GM21576 (cell line): ENCODE results near the gene AMIGO3.
"Not testable (repeated sequence)": the region's sequence is repeated elsewhere in the genome, so short reads cannot be mapped to it uniquely, and the experiment has no call there.

ENCODE experiments used
- ATAC-seq: cut with Tn5 transposase; IDR thresholded peaks from one replicate; pipeline ENCODE4 v1.9.1; 2021; ENCODE audit warnings: mild to moderate bottlenecking, moderate library complexity; ENCODE audit not compliant: unreplicated experiment

AMIGO3 gene

DNA sequence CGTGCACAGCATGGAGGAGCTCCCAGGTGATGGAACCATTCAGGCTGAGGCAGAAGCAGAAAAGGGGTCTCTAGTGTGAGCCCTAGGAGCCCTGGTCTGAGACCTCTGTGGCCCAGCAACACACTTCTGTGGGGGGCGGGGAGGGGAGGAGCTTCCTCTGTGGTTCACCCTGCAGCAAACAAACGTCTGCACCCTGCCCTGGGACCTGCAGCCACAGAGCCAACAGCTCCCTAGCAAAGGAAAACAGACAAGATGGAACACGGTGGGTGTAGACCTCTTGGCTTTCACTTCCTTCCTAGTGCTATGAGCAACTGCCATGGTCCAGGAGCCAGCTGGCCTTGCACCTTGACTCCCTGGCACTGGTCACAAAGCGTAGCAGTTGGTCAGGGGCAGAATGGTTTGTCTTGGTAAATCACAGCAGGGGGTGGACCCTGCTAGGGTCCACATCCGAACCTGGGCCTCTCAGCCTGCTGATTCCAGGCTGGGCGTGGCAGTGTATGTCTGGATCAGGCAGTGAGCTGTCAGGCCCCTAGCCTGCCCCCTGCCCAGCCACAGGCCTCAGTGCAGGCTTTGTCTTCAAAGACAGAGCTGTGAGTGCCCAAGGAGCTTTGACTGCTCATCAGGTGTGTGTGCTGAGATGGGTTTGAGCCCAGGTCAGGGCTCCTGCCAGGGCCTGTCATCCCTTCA is 6.7 kb downstream of the AMIGO3 start:
- ATAC-seq, result no peak

DNA sequence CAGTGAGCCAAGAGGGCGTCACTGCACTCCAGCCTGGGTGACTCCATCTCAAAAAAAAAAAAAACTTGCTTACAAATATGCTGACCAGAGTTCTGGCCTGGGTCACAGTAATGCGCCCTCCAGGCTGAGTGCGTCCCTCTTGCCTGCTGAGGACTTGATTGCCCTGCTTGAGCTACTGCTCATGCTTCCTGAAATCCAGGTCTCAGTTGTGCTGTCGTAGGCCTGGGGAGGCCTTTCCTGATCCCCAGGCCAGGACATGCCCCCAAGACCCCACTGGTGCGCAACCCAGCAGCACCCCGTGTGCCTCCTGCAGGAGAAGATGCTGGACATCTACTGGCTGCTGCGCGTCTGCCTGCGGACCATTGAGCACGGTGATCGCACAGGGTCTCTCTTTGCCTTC is 7.3 kb downstream of the AMIGO3 start:
- no peak for ATAC-seq

DNA sequence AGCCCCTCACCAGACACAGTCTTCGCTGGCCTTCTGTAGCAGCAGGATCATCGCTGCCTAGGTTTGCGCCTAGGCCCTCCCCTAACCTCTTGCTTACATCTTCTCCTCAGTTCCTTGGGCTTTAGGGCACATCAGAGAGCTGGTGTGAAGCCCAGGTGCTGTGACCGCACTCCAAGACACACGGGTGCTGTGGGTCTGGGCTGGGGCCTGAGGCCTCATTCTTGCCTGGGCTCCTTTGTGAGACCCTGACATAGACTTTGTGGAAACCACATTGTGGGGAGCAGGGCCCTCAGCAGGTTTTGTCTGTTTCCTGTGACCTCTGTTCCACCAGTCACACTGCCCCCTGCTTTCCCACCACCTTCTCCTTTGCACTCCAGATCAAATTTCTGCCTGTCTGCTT is 8.0 kb downstream of the AMIGO3 start:
- no peak for ATAC-seq

DNA sequence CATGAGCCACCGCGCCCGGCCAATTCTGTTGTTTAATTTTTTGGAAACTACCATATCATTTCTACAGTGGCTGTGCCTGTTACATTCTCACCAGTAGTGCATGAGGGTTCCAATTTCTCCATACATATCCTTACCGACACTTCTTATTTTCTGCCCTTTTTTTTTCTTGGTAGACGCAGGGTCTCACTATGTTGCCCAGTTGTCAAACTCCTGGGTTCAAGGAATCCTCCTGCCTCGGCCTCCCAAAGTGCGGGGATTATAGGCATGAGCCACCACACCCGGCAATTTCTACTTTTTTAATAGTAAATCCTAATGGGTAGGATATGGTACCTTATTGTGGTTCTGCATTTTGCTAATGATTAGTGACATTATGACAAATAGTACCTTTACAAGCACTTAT is 9.6 kb downstream of the AMIGO3 start:
- no peak for ATAC-seq

DNA sequence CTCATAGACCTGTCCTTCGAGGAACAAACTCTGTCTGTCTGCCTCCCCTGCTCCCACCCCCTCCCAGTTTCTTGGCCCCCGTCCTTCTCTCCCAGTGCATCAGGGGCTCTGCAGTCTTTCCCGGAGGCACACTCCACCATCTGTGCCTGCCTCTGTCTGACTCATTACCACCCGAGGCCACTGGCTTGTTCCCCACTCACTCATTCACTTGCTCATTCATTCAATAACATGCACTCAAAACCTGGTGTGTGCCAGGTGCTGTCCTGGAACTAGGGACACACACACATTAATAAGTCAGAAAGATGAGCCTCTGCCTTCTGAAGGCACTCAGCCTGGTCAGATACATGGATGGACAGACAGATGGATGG is 12.4 kb downstream of the AMIGO3 start:
- no peak for ATAC-seq

DNA sequence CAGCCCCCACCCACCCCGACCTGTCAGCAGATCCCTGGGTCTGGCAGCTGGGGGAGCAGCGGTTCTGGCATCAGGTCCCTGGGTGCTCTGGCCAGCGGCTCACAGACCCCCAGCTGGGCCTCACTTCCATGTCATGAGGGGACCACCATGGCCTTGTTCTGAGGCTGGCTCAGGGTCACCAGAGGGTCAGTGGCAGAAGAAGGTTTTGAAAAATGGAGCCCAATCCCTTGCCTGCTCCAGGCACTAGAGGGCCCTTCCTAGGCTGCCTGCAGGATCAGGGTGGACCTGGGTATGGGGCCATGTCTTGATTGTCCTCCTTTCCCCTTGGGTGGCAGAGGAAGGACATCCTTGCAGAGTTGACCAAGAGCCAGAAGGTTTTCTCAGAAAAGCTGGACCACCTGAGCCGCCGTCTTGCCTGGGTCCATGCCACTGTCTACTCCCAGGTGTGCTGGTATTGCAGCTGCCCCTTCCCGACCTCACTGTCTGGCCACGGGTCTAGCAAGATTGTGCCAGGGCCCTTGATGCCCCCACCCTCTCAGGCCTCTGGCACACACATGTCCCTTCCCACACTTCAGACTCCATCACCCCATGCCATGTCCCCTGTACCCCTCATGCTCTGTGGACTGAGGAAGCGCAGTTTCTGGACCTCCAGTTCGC is 12.9 kb downstream of the AMIGO3 start:
- no peak for ATAC-seq

DNA sequence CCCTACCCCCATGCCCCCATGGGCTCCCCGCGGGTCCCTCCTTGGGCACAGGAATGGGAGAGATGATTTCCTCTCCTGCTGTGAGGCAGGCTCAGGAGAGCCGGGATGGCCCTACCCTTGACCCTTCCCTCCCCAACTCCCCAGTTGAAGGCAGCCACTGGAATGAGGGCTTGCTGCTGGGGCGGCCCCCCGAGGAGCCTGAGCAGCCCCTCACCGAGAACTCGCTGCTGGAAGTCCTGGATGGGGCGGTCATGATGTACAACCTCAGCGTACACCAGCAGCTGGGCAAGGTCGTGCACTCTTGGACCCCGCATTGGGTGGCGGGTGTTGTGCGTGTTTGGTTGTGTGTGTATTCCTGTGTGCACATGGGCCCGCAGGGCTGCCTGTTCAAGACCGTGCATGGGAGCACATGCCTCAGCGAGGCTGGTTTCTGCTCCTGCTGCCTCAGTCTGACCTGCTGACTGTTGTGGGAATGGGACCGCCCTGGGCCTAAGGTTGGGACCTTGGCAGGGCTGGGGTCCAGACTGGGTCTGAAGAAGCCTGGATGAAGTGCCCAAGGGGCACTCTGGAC is 14.0 kb downstream of the AMIGO3 start:
- no peak for ATAC-seq

DNA sequence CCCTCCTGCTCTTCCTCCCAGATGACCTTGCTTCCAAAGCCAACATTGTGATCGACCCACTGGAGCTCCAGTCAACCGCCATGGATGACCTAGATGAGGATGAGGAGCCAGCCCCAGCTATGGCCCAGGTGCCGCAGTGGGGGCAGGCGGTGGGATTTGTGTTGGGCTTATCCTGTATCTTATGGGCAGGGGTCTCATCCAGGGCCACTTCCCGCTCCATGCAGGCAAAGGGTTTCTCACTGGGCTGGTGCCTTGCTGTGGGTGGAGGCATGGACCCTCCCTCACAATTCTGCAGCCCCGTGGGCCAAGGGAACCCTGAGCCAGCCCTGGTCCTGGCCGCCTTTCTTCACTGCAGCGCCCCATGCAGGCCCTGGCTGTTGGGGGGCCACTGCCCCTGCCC is 14.9 kb downstream of the AMIGO3 start:
- no peak for ATAC-seq

DNA sequence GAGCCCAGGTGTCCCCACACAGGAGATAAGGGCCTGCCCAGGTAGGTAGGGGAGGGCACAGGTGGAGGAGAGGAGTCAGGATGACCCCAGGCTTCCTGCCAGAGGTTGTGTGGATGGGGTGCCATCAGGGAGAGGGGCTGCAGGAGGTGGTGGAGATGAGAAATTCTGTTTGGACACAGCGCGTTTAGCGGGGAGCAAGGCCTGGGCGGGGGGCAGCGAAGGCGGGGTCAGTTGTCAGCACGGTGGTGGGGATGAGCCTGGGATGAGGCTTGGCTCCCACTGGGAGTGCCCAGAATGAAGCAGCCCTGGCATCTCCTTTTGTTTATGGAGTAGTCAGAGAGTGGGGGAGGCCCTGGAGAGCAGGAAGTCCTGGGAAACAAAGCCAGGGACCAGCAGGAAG is 15.5 kb downstream of the AMIGO3 start:
- no peak for ATAC-seq

DNA sequence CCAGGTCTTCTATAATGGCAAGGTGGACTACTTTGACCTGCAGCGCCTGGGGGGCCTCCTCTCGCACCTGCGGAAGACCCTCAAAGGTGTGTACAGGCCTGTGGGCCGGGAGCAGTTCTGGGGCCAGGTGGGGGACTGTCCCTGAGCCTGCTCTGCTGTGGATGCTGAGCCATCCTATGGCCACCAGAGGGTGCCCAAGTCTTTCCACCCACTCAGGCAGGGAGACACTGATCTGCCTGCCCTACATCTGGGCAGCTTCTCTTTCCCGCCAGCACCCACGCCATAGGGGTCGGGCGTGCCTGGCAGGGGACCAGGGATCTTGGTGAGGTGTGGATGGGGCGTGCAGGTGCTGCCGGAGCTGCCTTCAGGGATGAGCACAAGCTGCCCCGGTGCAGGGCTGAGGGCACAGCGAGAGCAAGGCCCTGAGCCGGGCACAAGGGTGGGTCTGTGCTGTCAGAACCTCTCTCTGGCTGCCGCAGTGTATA is 16.0 kb downstream of the AMIGO3 start:
- peak; percentile 58 for ATAC-seq

DNA sequence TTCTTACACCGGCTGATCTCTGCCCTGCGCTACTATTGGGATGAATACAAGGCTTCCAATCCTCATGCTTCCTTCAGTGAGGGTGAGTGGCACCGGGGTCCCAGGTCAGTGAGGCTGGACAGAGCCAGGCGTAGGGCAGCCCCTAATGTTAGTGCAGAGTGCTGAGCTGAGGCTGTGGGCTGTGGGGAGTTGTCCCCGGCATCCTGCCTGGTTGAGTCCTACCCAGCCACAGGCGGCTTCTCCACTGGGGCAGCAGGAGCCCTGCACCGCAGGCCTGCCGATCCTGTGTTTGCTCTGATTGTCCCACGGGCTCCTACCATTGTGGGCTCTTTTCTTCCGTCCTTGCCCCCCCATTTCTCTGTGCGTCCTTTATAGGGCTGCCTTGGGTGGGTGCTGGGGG is 16.8 kb downstream of the AMIGO3 start:
- no peak for ATAC-seq

DNA sequence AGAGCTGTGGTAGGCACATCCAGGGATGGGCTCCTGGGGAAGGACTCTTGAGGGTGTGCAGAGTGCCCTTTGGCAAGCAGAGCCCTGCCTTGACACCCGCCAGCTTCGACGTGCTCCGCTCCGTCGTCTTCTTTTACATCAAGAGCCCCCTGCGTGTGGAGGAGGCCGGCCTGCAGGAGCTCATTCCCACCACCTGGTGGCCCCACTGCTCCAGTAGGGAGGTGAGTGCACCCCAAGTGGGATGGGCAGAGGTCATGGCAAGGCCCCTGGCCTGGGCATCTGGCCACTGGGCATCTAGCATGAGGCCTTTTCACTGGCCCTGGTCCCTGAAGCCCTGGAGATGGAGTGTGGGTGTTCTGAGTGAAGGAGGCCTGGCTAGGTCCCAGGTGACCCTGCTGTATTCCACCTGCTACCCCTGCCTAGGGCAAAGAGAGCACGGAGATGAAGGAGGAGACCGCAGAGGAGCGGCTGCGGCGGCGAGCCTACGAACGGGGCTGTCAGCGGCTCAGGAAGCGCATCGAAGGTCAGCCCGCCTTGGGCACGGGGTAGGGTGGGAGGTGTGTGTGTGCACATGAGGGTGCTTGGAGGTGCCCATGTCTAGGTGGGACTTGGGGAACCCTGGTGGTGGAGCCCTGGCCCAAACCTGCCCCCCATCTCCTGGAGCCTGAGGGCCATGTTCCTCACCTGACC is 18.0 kb downstream of the AMIGO3 start:
- ATAC-seq, result no peak

DNA sequence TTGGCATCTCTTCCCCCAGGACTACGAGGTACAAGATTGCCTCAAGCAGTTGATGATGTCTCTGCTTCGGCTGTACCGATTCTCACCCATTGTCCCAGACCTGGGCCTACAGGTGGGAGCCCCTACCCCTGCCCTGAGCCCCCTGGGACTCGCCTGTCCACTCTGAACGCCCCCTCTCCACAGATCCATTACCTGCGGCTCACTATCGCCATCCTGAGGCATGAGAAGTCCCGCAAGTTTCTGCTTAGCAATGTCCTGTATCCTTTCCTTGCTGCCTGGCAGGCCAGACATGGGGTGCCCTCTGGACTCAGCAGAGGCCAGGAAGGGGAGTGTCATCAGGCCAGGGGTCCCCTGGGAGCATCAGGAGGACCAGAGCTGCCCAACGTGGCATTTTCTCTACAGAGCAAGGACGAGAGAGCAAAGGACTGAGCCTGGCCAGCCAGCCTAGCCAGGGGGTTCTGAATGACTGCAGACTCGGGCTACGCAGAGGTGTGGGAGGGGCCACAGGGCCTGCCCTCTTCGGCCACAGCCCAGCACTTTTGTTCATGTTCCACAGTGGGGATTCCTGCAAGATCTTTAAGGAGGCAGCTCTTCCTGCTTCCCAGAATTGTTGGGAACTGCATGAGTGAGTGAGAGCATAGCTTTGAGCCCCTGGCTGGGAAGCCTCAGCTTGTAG is 18.9 kb downstream of the AMIGO3 start:
- no peak for ATAC-seq

DNA sequence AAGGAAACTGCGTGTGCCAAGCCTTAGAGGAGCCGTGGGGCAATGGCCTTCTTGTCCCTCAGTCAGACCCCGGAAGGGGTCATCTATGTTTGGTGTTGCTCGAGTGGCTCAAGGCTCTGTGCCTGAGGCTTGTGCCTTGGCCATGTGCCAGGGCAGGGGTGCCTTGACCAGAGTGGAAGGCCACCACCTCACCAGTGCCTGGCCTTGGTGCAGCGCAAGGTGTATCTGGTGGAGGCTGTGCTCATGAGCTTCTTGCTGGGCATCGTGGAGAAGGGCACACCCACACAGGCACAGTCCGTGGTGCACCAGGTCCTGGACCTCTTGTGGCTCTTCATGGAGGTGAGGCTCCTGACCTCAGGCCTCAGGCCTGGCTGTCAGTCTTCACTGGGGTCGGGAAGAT is 19.5 kb downstream of the AMIGO3 start:
- no peak for ATAC-seq

DNA sequence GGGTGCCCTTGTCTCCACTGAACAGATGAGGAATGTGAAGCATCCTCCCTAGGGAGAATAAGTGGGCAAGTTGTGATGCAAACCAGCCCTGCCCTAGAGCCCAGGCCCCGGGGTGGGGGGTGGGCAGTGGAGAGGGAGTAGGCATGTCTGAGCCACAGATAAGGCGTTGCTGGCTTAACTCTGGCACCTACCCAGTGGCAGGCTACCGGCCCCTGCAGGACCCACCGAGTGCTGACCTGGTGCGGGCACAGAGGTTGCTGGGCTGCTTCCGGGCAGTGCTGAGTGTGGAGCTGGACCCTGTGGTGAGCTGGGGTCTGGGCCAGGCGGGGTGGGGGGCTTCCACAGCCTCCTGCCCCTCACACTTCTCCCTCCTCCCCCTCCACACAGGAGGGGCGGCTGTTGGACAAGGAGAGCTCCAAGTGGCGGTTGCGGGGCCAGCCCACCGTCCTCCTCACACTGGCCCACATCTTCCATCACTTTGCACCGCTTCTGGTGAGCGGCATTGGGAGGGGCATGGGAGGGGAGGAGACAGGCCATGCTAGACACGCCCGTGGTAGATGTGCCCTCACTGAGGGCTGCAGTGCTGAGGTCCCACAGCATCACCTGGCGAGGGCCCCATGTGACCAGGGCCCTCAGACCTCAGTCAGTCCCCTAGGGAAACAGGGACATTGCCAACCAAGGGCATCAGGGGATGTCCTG is 20.1 kb downstream of the AMIGO3 start:
- no peak for ATAC-seq

DNA sequence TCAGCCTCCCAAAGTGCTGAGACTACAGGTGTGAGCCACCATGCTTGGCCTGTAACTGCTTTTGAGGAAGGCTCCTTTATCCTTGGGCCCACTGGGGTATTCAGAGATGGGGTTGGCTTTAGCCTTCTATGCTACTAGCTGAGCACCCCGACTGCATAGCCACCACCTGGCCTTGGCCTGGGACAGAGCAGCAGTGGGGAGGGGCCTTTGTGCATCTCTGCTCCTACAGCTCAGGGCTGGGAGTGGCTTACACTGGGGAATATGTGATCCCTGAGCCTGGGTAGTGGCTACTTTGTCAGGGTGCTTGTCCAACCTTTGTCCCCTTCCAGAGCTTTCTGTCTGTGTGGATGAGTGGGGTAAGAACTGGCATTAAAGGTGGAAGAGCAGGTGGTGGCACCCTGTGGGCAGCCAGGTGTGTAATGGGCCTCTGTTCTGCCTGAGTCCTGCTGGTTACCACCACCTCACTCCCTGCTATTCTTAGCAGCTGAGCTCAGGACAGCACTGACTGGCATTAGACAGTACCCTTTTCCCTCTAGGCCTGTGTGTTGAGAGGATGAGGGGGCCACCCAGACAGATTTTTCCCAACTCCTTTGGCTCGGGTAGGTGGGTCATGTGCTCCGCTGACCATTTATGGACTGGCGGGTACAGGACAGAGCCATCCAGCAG is 24.0 kb downstream of the AMIGO3 start:
- not testable (repeated sequence) for ATAC-seq

DNA sequence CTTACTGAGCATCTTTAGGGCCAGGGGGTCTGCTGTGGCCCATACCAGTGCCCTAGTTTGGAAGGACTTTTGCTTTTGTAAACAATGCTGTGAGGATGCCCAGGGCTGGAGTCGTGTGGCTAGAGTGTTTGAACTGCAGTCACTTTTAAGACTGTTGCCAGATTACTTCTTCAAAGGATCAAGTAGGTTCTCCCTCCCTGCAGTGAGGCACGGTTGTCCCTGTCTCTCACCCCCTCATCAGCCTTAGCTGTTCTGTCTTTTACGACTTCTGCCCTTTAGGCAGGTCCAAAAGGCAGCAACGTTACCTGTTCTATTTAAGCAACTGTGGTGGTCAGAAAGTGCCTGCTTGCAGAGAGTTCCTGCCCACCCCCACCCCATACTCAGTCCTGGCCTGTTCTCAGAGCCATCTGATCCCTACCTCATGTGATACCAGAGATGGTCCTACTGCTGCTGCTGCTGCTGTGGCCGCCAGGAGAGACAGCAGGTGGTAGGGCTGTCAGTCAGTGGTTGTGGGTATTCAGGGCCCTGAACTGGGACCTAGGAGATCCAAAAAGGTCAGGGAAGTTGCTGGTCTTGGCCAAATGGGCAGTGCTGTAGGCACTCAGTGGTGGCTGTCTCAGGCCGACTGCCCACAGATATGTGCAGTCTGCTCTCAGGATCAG is 24.9 kb downstream of the AMIGO3 start:
- ATAC-seq, result not testable (repeated sequence)

DNA sequence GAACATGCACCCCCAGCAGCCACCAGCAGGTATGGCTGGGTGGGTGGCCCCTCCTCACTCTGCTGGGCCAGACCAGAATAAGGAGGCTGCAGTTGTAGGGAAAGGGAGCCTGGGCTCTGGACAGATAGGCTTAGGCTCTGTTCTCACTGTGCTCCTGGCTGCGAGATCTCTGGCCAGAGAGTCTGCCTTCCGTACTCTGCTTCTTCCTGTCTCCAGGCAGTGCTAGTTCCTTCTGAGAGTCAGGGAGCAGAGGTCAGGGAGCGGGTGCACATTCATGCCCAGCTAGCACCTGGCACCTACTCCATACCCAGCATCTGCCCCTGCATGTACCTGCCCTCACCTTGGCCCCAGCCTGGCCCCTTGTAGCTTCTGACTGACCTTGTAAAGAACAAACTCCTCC is 28.0 kb downstream of the AMIGO3 start:
- not testable (repeated sequence) for ATAC-seq

DNA sequence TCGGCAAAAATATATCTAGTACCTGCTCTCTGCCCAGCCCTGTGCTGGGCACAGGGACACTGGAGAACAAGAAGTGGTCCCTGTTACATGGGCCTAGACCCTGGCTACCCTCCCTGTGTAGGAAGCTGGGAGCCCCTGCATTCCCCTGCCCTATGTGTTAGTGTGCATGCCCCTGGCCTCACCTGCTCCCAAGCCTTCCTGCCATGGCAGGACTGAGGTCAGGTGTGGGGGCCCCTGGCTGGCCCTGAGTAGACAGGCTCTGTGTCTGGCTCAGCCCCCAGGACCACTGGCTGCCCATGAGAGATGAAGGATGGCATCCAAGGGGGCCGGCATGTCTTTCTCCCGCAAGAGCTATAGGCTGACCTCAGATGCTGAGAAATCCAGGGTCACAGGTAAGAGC is 28.6 kb downstream of the AMIGO3 start:
- ATAC-seq, result not testable (repeated sequence)
